ENCODE data around the gene VAMP8.

The VAMP8 gene

GRCh38 chr2:85607268-85608215, 30.2 kb downstream of the VAMP8 start:
- TF ChIP-seq EZH2phosphoT487 (IDR thresholded peaks at IDR 0.05; ENCODE audit: borderline replicate concordance, low read length) (no peak), CTCF (IDR thresholded peaks at IDR 0.05; ENCODE audit: low read depth, low read length, poor library complexity, severe bottlenecking) (no peak)
- peaks cover 33% of the 10 kb centered on the region for H3K36me3 ChIP-seq (ENCODE audit: control insufficient read depth, low read length)
- no peak overlapping the region for H3K27ac ChIP-seq (ENCODE audit: low read depth, low read length)
- H3K9me2 ChIP-seq (replicated peaks; ENCODE audit: control insufficient read depth, low read length) = no peaks in the 10 kb centered on the region
- peaks cover 28% of the 10 kb centered on the region for H3K79me2 ChIP-seq (ENCODE audit: control insufficient read depth, low read length)
- no peak overlapping the region for H3K4me3 ChIP-seq (ENCODE audit: low read length)
- no peaks in the 10 kb centered on the region for H4K20me1 ChIP-seq (ENCODE audit: control insufficient read depth, insufficient read depth, low read depth, low read length)
- H3F3A ChIP-seq (ENCODE audit: control insufficient read depth, insufficient read depth) = peaks cover 9% of the 10 kb centered on the region; the same call in 1 of the 2 replicates
- H3K9me3 ChIP-seq (ENCODE audit: control insufficient read depth, insufficient read depth, low read length) = no peaks in the 10 kb centered on the region
- no peaks in the 10 kb centered on the region for H3K27me3 ChIP-seq (ENCODE audit: control insufficient read depth, low read length)
- H3K4me2 ChIP-seq (ENCODE audit: low read length) = no peak overlapping the region
- peaks cover 20% of the 10 kb centered on the region for H3K4me1 ChIP-seq (ENCODE audit: control insufficient read depth, low read length)

GRCh38 chr2:85611217-85611704, 33.9 kb downstream of the VAMP8 start:
- Histone ChIP-seq H3K36me3 (ENCODE audit: control insufficient read depth, low read length) (peaks cover 33% of the 10 kb centered on the region), H3K27me3 (ENCODE audit: control insufficient read depth, low read length) (no peaks in the 10 kb centered on the region), H3F3A (ENCODE audit: control insufficient read depth, insufficient read depth) (peaks cover 12% of the 10 kb centered on the region; the same call in 1 of the 2 replicates), H3K4me1 (ENCODE audit: control insufficient read depth, low read length) (peaks cover 26% of the 10 kb centered on the region), H3K79me2 (ENCODE audit: control insufficient read depth, low read length) (peaks cover 34% of the 10 kb centered on the region), H3K4me2 (ENCODE audit: low read length) (peak overlapping the region; percentile 98), H3K4me3 (ENCODE audit: low read length) (peak overlapping the region; percentile 93), H3K27ac (ENCODE audit: low read depth, low read length) (peak overlapping the region; percentile 38), H3K9me3 (ENCODE audit: control insufficient read depth, insufficient read depth, low read length) (no peaks in the 10 kb centered on the region), H3K9me2 (replicated peaks; ENCODE audit: control insufficient read depth, low read length) (no peaks in the 10 kb centered on the region), H4K20me1 (ENCODE audit: control insufficient read depth, insufficient read depth, low read depth, low read length) (no peaks in the 10 kb centered on the region)
- TF ChIP-seq EZH2phosphoT487 (IDR thresholded peaks at IDR 0.05; ENCODE audit: borderline replicate concordance, low read length) = no peak
- no peak for TF ChIP-seq CTCF (IDR thresholded peaks at IDR 0.05; ENCODE audit: low read depth, low read length, poor library complexity, severe bottlenecking)

- Histone ChIP-seq H3K4me3 (ENCODE audit: low read length) (peak within 1 kb of the TSS; percentile 93), H3F3A (ENCODE audit: control insufficient read depth, insufficient read depth) (peaks cover 12% of the 10 kb centered on the region; the same call in 1 of the 2 replicates), H3K9me3 (ENCODE audit: control insufficient read depth, insufficient read depth, low read length) (no peaks in the 10 kb centered on the region), H3K79me2 (ENCODE audit: control insufficient read depth, low read length) (peaks cover 40% of the 10 kb centered on the region), H4K20me1 (ENCODE audit: control insufficient read depth, insufficient read depth, low read depth, low read length) (peaks cover under 1% of the 10 kb centered on the region; the same call in 1 of the 2 replicates), H3K36me3 (ENCODE audit: control insufficient read depth, low read length) (peaks cover 34% of the 10 kb centered on the region), H3K4me1 (ENCODE audit: control insufficient read depth, low read length) (peaks cover 27% of the 10 kb centered on the region), H3K27me3 (ENCODE audit: control insufficient read depth, low read length) (no peaks in the 10 kb centered on the region), H3K4me2 (ENCODE audit: low read length) (peak within 1 kb of the TSS; percentile 98), H3K27ac (ENCODE audit: low read depth, low read length) (peak within 1 kb of the TSS; percentile 38), H3K9me2 (replicated peaks; ENCODE audit: control insufficient read depth, low read length) (no peaks in the 10 kb centered on the region)
- no peak for TF ChIP-seq EZH2phosphoT487 (IDR thresholded peaks at IDR 0.05; ENCODE audit: borderline replicate concordance, low read length)
- no peak for TF ChIP-seq CTCF (IDR thresholded peaks at IDR 0.05; ENCODE audit: low read depth, low read length, poor library complexity, severe bottlenecking)
Measured at GRCh38 chr2:85611705-85612587, 34.6 kb downstream of the VAMP8 start, which contains the start of gene C2orf68. Gene C2orf68 (minus strand): TSS chr2:85612066. CDS start chr2:85611984, 82 bp downstream.

All from DOHH2 (cell line).